Measurements from ENCODE around the gene EIF2S2.

GRCh38 chr20:34089175-34089479 lies 22.9 kb downstream of the EIF2S2 start:
- TF ChIP-seq, protein P1, sequence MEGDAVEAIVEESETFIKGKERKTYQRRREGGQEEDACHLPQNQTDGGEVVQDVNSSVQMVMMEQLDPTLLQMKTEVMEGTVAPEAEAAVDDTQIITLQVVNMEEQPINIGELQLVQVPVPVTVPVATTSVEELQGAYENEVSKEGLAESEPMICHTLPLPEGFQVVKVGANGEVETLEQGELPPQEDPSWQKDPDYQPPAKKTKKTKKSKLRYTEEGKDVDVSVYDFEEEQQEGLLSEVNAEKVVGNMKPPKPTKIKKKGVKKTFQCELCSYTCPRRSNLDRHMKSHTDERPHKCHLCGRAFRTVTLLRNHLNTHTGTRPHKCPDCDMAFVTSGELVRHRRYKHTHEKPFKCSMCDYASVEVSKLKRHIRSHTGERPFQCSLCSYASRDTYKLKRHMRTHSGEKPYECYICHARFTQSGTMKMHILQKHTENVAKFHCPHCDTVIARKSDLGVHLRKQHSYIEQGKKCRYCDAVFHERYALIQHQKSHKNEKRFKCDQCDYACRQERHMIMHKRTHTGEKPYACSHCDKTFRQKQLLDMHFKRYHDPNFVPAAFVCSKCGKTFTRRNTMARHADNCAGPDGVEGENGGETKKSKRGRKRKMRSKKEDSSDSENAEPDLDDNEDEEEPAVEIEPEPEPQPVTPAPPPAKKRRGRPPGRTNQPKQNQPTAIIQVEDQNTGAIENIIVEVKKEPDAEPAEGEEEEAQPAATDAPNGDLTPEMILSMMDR (IDR thresholded peaks at IDR 0.05) = no peak
- TF ChIP-seq AFF4 (CRISPR knock-in tag; IDR thresholded peaks at IDR 0.05; ENCODE audit: borderline replicate concordance) (no peak), TEAD1 (CRISPR knock-in tag; IDR thresholded peaks at IDR 0.05) (no peak)

Data from WTC11 (cell line).